OCI-LY1 (cell line): ENCODE measurements around the gene SEMA4C.

Experiments
- EZH2 ChIP-seq: fragments of 200-600 bp; sonication (generic), shearing (Covaris generic); IDR thresholded peaks from 2 replicates; pipeline ENCODE4 v1.8.0; 2017; ENCODE audit warnings: borderline replicate concordance, mixed run types, mild to moderate bottlenecking, antibody characterized with exemption, low read length, moderate library complexity, mixed read lengths
- TF ChIP-seq, protein P1 (sequence below): fragments of 200-600 bp; sonication (generic), shearing (Covaris generic); IDR thresholded peaks from 2 replicates; pipeline ENCODE4 v1.5.1; 2017; ENCODE audit warnings: mild to moderate bottlenecking, antibody characterized with exemption, low read length, moderate library complexity, mixed read lengths

DNA sequence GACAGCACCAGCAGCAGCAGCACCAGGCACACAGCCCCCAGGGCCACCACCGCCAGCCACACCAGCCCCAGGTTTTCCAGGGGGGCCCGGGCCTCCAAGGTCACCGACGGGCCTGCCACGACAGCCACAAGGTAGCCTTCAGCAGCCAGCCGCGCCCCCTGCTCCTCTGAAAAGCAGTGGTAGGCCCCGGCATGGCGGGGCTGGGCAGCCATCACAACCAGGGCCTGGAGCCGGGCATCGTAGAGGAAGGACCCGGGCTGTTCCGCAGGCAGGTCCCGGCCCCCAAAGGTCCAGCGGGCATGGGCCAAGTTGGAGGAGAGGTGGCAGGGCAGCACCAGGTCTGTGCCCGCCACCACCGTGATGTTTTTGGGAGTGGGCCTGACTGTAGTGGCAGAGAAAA is 8.8 kb downstream of the SEMA4C start:
- TF ChIP-seq, protein P1, sequence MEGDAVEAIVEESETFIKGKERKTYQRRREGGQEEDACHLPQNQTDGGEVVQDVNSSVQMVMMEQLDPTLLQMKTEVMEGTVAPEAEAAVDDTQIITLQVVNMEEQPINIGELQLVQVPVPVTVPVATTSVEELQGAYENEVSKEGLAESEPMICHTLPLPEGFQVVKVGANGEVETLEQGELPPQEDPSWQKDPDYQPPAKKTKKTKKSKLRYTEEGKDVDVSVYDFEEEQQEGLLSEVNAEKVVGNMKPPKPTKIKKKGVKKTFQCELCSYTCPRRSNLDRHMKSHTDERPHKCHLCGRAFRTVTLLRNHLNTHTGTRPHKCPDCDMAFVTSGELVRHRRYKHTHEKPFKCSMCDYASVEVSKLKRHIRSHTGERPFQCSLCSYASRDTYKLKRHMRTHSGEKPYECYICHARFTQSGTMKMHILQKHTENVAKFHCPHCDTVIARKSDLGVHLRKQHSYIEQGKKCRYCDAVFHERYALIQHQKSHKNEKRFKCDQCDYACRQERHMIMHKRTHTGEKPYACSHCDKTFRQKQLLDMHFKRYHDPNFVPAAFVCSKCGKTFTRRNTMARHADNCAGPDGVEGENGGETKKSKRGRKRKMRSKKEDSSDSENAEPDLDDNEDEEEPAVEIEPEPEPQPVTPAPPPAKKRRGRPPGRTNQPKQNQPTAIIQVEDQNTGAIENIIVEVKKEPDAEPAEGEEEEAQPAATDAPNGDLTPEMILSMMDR = no peak
- no peak for TF ChIP-seq EZH2
